ENCODE results near the gene MAPK8IP2. TPM values are rescaled to one million over a fixed set of nuclear protein-coding genes. Genes with fewer than 3 reads are reported as not detected.

Gene MAPK8IP2
- polyA plus RNA-seq, 1 of the 3 experiments (the other 2 are of a cell fraction): 2.7 TPM

DNA sequence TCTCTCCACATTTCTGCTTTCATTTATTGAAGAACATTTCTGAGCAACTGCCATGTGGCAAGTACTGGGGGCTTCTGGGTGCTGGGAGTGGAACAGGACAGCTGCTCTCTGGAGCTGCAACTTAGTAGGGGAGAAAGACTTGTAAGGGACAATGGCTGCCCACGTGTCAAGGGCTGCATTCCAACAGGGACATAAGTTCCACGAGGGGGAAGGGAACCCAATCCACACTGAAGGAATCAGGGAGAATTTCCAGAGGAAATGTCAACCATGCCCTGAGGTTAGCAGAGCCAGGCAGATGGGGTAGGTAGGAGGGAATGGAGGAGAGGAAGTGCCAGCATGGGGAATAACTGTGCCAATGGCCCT, 1.7 kb downstream of the MAPK8IP2 start:
- H2AFZ ChIP-seq (ENCODE audit: low read depth): no peak overlapping the region
- no peak for DNase-seq
- no peak overlapping the region for H3K4me3 ChIP-seq (ENCODE audit: low read depth in 2 of 2, low read length in 1 of 2)
- H3K79me2 ChIP-seq (ENCODE audit: insufficient read depth): no peaks in the 10 kb centered on the region
- no peaks in the 10 kb centered on the region for H4K20me1 ChIP-seq (ENCODE audit: insufficient read depth)
- CTCF ChIA-PET: interaction anchor here (1.0 to 2.4 kb wide), 6 partner anchors 11 to 328 kb away, joined by 3 to 17 read pairs (median 3); partner anchors contain the start of genes ARSA and SYCE3
- no peaks in the 10 kb centered on the region for H3K9me3 ChIP-seq
- H3F3A ChIP-seq (replicated peaks; ENCODE audit: insufficient read depth): no peaks in the 10 kb centered on the region
- no peak overlapping the region for H3K4me2 ChIP-seq
- H3K9ac ChIP-seq: no peak overlapping the region
- POLR2A ChIA-PET: interaction anchor here (1.1 to 1.5 kb wide), 4 partner anchors 11 to 77 kb away, joined by 3 to 7 read pairs (median 5); partner anchors contain the start of genes SCO2 and SYCE3
- no peaks in the 10 kb centered on the region for H3K27me3 ChIP-seq (ENCODE audit: insufficient read depth)
- peaks cover 0 to 10% of the 10 kb centered on the region in 2 experiments; a peak in 1 of 4 replicates for H3K4me1 ChIP-seq (ENCODE audit: control insufficient read depth in 1 of 2, insufficient read depth in 2 of 2, low read depth in 1 of 2, low read length in 1 of 2)
- WGBS (ENCODE audit: low lambda C conversion rate): 79% methylated on average over 2 of the region's 2 CpGs
- no peaks in the 10 kb centered on the region for H3K36me3 ChIP-seq (replicated peaks in 1 of 2; ENCODE audit: control insufficient read depth in 1 of 2, insufficient read depth in 2 of 2, low read length in 1 of 2)
- H3K9me2 ChIP-seq: no peaks in the 10 kb centered on the region
- TF ChIP-seq ELF1 (IDR thresholded peaks at IDR 0.05): no peak
- TF ChIP-seq EP300 (IDR thresholded peaks at IDR 0.05; ENCODE audit: borderline replicate concordance in 1 of 2, low read depth in 1 of 2, low read length in 1 of 2): no peak
- TF ChIP-seq YY1 (IDR thresholded peaks at IDR 0.05; ENCODE audit: low read depth): no peak
- no peak for TF ChIP-seq SMC3 (IDR thresholded peaks at IDR 0.05; ENCODE audit: low read depth, low read length)
- no peak for TF ChIP-seq MEF2A (IDR thresholded peaks at IDR 0.05; ENCODE audit: borderline replicate concordance, low read depth)
- H3K27ac ChIP-seq (ENCODE audit: low read depth in 2 of 2, low read length in 1 of 2): no peak overlapping the region; a peak in 1 of 4 replicates

DNA sequence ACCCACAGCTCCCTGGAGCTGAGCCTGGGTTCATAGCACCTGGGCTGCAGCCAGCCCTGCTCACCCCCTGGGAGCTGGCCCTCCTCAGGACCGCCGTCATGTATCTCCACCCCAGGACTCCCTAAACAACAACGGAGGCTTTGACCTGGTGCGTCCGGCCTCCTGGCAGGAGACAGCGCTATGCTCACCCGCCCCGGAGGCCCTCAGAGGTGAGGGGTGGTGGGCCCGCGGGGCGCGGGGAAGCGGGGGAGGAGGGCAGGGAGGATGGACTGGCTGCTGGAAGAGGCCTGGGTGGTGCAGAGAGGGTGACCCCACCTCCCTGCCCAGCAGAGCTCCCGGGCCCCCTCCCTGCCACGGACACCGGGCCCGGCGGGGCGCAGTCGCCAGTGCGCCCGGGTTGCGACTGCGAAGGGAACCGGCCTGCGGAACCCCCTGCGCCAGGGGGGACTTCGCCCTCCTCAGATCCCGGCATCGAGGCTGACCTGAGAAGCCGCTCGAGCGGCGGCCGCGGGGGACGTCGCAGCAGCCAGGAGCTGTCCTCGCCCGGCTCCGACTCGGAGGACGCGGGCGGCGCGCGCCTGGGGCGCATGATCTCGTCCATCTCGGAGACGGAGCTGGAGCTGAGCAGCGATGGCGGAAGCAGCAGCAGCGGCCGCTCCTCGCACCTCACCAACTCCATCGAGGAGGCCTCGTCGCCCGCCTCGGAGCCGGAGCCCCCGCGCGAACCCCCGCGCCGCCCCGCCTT, 3.1 kb downstream of the MAPK8IP2 start:
- H3K79me2 ChIP-seq (ENCODE audit: insufficient read depth): no peaks in the 10 kb centered on the region
- ChIA-PET POLR2A (interaction anchor here (0.7 kb wide), 1 partner anchor 9 kb away, joined by 3 read pairs; no protein-coding TSS in a partner anchor), CTCF (interaction anchor here (1.1 to 2.4 kb wide), 2 partner anchors 16 to 40 kb away, joined by 4 to 17 read pairs; partner anchors contain the start of gene SYCE3)
- no peak overlapping the region for H3K27ac ChIP-seq (ENCODE audit: low read depth in 2 of 2, low read length in 1 of 2)
- H3K4me2 ChIP-seq: no peak overlapping the region
- 98% methylated on average over 25 of the region's 70 CpGs for WGBS (ENCODE audit: low lambda C conversion rate)
- no peak for DNase-seq
- peaks cover 0 to 10% of the 10 kb centered on the region in 2 experiments; a peak in 1 of 4 replicates for H3K4me1 ChIP-seq (ENCODE audit: control insufficient read depth in 1 of 2, insufficient read depth in 2 of 2, low read depth in 1 of 2, low read length in 1 of 2)
- no peak overlapping the region for H3K9ac ChIP-seq
- H3K9me2 ChIP-seq: no peaks in the 10 kb centered on the region
- no peaks in the 10 kb centered on the region for H3K9me3 ChIP-seq
- TF ChIP-seq, protein P1, sequence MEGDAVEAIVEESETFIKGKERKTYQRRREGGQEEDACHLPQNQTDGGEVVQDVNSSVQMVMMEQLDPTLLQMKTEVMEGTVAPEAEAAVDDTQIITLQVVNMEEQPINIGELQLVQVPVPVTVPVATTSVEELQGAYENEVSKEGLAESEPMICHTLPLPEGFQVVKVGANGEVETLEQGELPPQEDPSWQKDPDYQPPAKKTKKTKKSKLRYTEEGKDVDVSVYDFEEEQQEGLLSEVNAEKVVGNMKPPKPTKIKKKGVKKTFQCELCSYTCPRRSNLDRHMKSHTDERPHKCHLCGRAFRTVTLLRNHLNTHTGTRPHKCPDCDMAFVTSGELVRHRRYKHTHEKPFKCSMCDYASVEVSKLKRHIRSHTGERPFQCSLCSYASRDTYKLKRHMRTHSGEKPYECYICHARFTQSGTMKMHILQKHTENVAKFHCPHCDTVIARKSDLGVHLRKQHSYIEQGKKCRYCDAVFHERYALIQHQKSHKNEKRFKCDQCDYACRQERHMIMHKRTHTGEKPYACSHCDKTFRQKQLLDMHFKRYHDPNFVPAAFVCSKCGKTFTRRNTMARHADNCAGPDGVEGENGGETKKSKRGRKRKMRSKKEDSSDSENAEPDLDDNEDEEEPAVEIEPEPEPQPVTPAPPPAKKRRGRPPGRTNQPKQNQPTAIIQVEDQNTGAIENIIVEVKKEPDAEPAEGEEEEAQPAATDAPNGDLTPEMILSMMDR (IDR thresholded peaks at IDR 0.05): no peak
- TF ChIP-seq, protein P2, sequence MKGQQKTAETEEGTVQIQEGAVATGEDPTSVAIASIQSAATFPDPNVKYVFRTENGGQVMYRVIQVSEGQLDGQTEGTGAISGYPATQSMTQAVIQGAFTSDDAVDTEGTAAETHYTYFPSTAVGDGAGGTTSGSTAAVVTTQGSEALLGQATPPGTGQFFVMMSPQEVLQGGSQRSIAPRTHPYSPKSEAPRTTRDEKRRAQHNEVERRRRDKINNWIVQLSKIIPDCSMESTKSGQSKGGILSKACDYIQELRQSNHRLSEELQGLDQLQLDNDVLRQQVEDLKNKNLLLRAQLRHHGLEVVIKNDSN (IDR thresholded peaks at IDR 0.05; ENCODE audit: borderline replicate concordance, low read depth): no peak
- TF ChIP-seq RAD21 (IDR thresholded peaks at IDR 0.05; ENCODE audit: low read length) (no peak), TEAD4 (IDR thresholded peaks at IDR 0.05; ENCODE audit: borderline replicate concordance, insufficient read depth) (no peak), NFIC (IDR thresholded peaks at IDR 0.05; ENCODE audit: borderline replicate concordance) (no peak), YY1 (IDR thresholded peaks at IDR 0.05; ENCODE audit: low read depth) (no peak), GABPA (IDR thresholded peaks at IDR 0.05; ENCODE audit: low read depth) (no peak), EP300 (IDR thresholded peaks at IDR 0.05; ENCODE audit: borderline replicate concordance in 1 of 2, low read depth in 1 of 2, low read length in 1 of 2) (no peak), SIN3A (IDR thresholded peaks at IDR 0.05; ENCODE audit: borderline replicate concordance, low read depth, low read length) (no peak), FOXM1 (IDR thresholded peaks at IDR 0.05; ENCODE audit: low read depth) (no peak)
- TF ChIP-seq, protein P3, sequence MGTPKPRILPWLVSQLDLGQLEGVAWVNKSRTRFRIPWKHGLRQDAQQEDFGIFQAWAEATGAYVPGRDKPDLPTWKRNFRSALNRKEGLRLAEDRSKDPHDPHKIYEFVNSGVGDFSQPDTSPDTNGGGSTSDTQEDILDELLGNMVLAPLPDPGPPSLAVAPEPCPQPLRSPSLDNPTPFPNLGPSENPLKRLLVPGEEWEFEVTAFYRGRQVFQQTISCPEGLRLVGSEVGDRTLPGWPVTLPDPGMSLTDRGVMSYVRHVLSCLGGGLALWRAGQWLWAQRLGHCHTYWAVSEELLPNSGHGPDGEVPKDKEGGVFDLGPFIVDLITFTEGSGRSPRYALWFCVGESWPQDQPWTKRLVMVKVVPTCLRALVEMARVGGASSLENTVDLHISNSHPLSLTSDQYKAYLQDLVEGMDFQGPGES (IDR thresholded peaks at IDR 0.05; ENCODE audit: low read depth, low read length): no peak
- TF ChIP-seq, protein P4, sequence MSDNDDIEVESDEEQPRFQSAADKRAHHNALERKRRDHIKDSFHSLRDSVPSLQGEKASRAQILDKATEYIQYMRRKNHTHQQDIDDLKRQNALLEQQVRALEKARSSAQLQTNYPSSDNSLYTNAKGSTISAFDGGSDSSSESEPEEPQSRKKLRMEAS (IDR thresholded peaks at IDR 0.05; ENCODE audit: low read depth): no peak
- TF ChIP-seq, protein P5, sequence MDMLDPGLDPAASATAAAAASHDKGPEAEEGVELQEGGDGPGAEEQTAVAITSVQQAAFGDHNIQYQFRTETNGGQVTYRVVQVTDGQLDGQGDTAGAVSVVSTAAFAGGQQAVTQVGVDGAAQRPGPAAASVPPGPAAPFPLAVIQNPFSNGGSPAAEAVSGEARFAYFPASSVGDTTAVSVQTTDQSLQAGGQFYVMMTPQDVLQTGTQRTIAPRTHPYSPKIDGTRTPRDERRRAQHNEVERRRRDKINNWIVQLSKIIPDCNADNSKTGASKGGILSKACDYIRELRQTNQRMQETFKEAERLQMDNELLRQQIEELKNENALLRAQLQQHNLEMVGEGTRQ (IDR thresholded peaks at IDR 0.05; ENCODE audit: borderline replicate concordance, low read depth, low read length): no peak
- TF ChIP-seq, protein P6, sequence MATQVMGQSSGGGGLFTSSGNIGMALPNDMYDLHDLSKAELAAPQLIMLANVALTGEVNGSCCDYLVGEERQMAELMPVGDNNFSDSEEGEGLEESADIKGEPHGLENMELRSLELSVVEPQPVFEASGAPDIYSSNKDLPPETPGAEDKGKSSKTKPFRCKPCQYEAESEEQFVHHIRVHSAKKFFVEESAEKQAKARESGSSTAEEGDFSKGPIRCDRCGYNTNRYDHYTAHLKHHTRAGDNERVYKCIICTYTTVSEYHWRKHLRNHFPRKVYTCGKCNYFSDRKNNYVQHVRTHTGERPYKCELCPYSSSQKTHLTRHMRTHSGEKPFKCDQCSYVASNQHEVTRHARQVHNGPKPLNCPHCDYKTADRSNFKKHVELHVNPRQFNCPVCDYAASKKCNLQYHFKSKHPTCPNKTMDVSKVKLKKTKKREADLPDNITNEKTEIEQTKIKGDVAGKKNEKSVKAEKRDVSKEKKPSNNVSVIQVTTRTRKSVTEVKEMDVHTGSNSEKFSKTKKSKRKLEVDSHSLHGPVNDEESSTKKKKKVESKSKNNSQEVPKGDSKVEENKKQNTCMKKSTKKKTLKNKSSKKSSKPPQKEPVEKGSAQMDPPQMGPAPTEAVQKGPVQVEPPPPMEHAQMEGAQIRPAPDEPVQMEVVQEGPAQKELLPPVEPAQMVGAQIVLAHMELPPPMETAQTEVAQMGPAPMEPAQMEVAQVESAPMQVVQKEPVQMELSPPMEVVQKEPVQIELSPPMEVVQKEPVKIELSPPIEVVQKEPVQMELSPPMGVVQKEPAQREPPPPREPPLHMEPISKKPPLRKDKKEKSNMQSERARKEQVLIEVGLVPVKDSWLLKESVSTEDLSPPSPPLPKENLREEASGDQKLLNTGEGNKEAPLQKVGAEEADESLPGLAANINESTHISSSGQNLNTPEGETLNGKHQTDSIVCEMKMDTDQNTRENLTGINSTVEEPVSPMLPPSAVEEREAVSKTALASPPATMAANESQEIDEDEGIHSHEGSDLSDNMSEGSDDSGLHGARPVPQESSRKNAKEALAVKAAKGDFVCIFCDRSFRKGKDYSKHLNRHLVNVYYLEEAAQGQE (IDR thresholded peaks at IDR 0.05; ENCODE audit: low read depth, low read length): no peak
- H3K36me3 ChIP-seq (replicated peaks in 1 of 2; ENCODE audit: control insufficient read depth in 1 of 2, insufficient read depth in 2 of 2, low read length in 1 of 2): no peaks in the 10 kb centered on the region
- H3K4me3 ChIP-seq (ENCODE audit: low read depth in 2 of 2, low read length in 1 of 2): no peak overlapping the region
- H3K27me3 ChIP-seq (ENCODE audit: insufficient read depth): no peaks in the 10 kb centered on the region
- H3F3A ChIP-seq (replicated peaks; ENCODE audit: insufficient read depth): no peaks in the 10 kb centered on the region
- no peaks in the 10 kb centered on the region for H4K20me1 ChIP-seq (ENCODE audit: insufficient read depth)
- no peak overlapping the region for H2AFZ ChIP-seq (ENCODE audit: low read depth)
